KMS-11 (cell line): Measurements from ENCODE around the gene EXOC3L4.

Source experiments
- H2AFZ ChIP-seq: fragments of 200-600 bp; sonication (generic); 2 replicates; pipeline ENCODE4 v1.6.1; 2016; ENCODE audit warnings: antibody characterized with exemption, mixed run types, low read depth
- H3K27ac ChIP-seq: fragments of 200-600 bp; sonication (generic); 2 replicates; pipeline ENCODE4 v1.6.1; 2016; ENCODE audit warnings: mild to moderate bottlenecking, mixed run types
- H3K27me3 ChIP-seq: fragments of 200-600 bp; sonication (generic); 2 replicates; pipeline ENCODE4 v1.6.1; 2017; ENCODE audit warnings: mild to moderate bottlenecking, low read depth, mixed run types, moderate library complexity; ENCODE audit not compliant: insufficient read depth
- H3K36me3 ChIP-seq: fragments of 200-600 bp; sonication (generic); 2 replicates; pipeline ENCODE4 v1.6.1; 2017; ENCODE audit warnings: mild to moderate bottlenecking, mixed run types; ENCODE audit not compliant: insufficient read depth
- H3K4me1 ChIP-seq: fragments of 200-600 bp; sonication (generic); 2 replicates; pipeline ENCODE4 v1.6.1; 2016; ENCODE audit warnings: mild to moderate bottlenecking, low read depth, mixed run types; ENCODE audit not compliant: poor library complexity, severe bottlenecking
- H3K4me2 ChIP-seq: fragments of 200-600 bp; sonication (generic); 2 replicates; pipeline ENCODE4 v1.7.0; 2016; ENCODE audit warnings: mild to moderate bottlenecking, mixed run types
- H3K4me3 ChIP-seq: fragments of 200-600 bp; sonication (generic); IDR thresholded peaks from 2 replicates; pipeline ENCODE4 v1.6.1; 2017; ENCODE audit warnings: low read depth, low read length, mixed read lengths; ENCODE audit not compliant: insufficient read depth
- H3K79me2 ChIP-seq: fragments of 200-600 bp; sonication (generic); 2 replicates; pipeline ENCODE4 v1.6.1; 2016; ENCODE audit warnings: low read depth, mixed run types; ENCODE audit not compliant: insufficient read depth
- H3K9ac ChIP-seq: fragments of 200-600 bp; sonication (generic); 2 replicates; pipeline ENCODE4 v1.6.1; 2016; ENCODE audit warnings: mild to moderate bottlenecking, mixed run types
- H4K20me1 ChIP-seq: fragments of 200-600 bp; sonication (generic); 2 replicates; pipeline ENCODE4 v1.6.1; 2016; ENCODE audit warnings: mild to moderate bottlenecking, mixed run types; ENCODE audit not compliant: insufficient read depth
- CTCF ChIP-seq: fragments of 200-600 bp; sonication (generic); conservative IDR thresholded peaks from 2 replicates; pipeline ENCODE4 v1.6.1; 2017; ENCODE audit warnings: low read depth, mild to moderate bottlenecking, antibody characterized with exemption, low read length, moderate library complexity, mixed read lengths

The EXOC3L4 gene

GRCh38 chr14:103093856-103094405 lies 594 bp upstream of the EXOC3L4 start:
- Histone ChIP-seq H4K20me1 (no peaks in the 10 kb centered on the region), H3K36me3 (no peaks in the 10 kb centered on the region), H2AFZ (no peak overlapping the region), H3K79me2 (no peaks in the 10 kb centered on the region), H3K4me1 (peaks cover 5% of the 10 kb centered on the region), H3K4me3 (no peak overlapping the region), H3K9ac (no peak overlapping the region), H3K27me3 (no peaks in the 10 kb centered on the region), H3K4me2 (no peak overlapping the region), H3K27ac (no peak overlapping the region)
- no peak for TF ChIP-seq CTCF

- Histone ChIP-seq H3K79me2 (no peaks in the 10 kb centered on the region), H3K9ac (no peak overlapping the region), H3K27ac (no peak overlapping the region), H4K20me1 (no peaks in the 10 kb centered on the region), H2AFZ (no peak overlapping the region), H3K4me2 (no peak overlapping the region), H3K27me3 (no peaks in the 10 kb centered on the region), H3K36me3 (no peaks in the 10 kb centered on the region), H3K4me1 (peaks cover 5% of the 10 kb centered on the region), H3K4me3 (no peak overlapping the region)
- TF ChIP-seq CTCF: no peak
These were observed 769 bp downstream of the EXOC3L4 start for GRCh38 chr14:103095210-103095778.

GRCh38 chr14:103096387-103096786 lies 1.9 kb downstream of the EXOC3L4 start:
- Histone ChIP-seq H3K4me1 (no peaks in the 10 kb centered on the region), H3K9ac (no peak overlapping the region), H3K4me2 (no peak overlapping the region), H4K20me1 (no peaks in the 10 kb centered on the region), H3K27ac (no peak overlapping the region), H3K79me2 (no peaks in the 10 kb centered on the region), H3K27me3 (no peaks in the 10 kb centered on the region), H3K4me3 (no peak overlapping the region), H3K36me3 (no peaks in the 10 kb centered on the region), H2AFZ (no peak overlapping the region)
- TF ChIP-seq CTCF: no peak

GRCh38 chr14:103097244-103097993 lies 2.9 kb downstream of the EXOC3L4 start:
- Histone ChIP-seq H3K4me2 (no peak overlapping the region), H3K27ac (no peak overlapping the region), H3K4me1 (no peaks in the 10 kb centered on the region), H3K27me3 (no peaks in the 10 kb centered on the region), H2AFZ (no peak overlapping the region), H3K79me2 (no peaks in the 10 kb centered on the region), H3K4me3 (no peak overlapping the region), H4K20me1 (no peaks in the 10 kb centered on the region), H3K36me3 (no peaks in the 10 kb centered on the region), H3K9ac (no peak overlapping the region)
- TF ChIP-seq CTCF: no peak
